WERI-Rb-1 (cell line): Measurements from ENCODE around the gene KLHL6.

Experiments used
- DNase-seq: peaks from one replicate; pipeline ENCODE4 v3.0.0-alpha.2; 2020
- H3K27ac ChIP-seq: fragments of 250-450 bp; sonication (Bioruptor Pico); 2 replicates; pipeline ENCODE4 v1.5.1; 2020; ENCODE audit warnings: mild to moderate bottlenecking, moderate library complexity
- H3K27me3 ChIP-seq: fragments of 250-450 bp; sonication (Bioruptor Pico); 2 replicates; pipeline ENCODE4 v1.5.1; 2021; ENCODE audit warnings: mild to moderate bottlenecking, low read depth, moderate library complexity; ENCODE audit not compliant: insufficient read depth, severe bottlenecking
- H3K36me3 ChIP-seq: fragments of 250-450 bp; sonication (Bioruptor Pico); 2 replicates; pipeline ENCODE4 v1.5.1; 2020; ENCODE audit warnings: mild to moderate bottlenecking, moderate library complexity
- H3K4me3 ChIP-seq: 2 replicates; pipeline ENCODE4 v1.5.1; 2011; ENCODE audit warnings: low read depth, mild to moderate bottlenecking, control low read depth, low read length
- H3K9me3 ChIP-seq: fragments of 250-450 bp; sonication (Bioruptor Pico); 2 replicates; pipeline ENCODE4 v1.5.1; 2021; ENCODE audit warnings: mild to moderate bottlenecking, moderate library complexity; ENCODE audit not compliant: severe bottlenecking
- CTCF ChIP-seq: IDR thresholded peaks from 2 replicates; pipeline ENCODE4 v1.5.1; 2011; ENCODE audit warnings: low read depth, mild to moderate bottlenecking, control low read depth, inconsistent platforms, low read length

Gene KLHL6

GRCh38 chr3:183540501-183541234 lies 14.8 kb downstream of the KLHL6 start:
- Histone ChIP-seq H3K27ac (no peak overlapping the region), H3K27me3 (no peaks in the 10 kb centered on the region), H3K4me3 (no peak overlapping the region), H3K9me3 (no peaks in the 10 kb centered on the region), H3K36me3 (no peaks in the 10 kb centered on the region)
- no peak for TF ChIP-seq CTCF
- no peak for DNase-seq

- Histone ChIP-seq H3K9me3 (no peaks in the 10 kb centered on the region), H3K4me3 (no peak overlapping the region), H3K27me3 (no peaks in the 10 kb centered on the region), H3K36me3 (no peaks in the 10 kb centered on the region), H3K27ac (no peak overlapping the region)
- DNase-seq = no peak
- TF ChIP-seq CTCF = no peak
These were observed 15.7 kb downstream of the KLHL6 start for GRCh38 chr3:183539811-183540210.

GRCh38 chr3:183538486-183538885 lies 17.0 kb downstream of the KLHL6 start:
- H3K4me3 ChIP-seq = no peak overlapping the region
- no peak for DNase-seq
- no peak for TF ChIP-seq CTCF
- no peaks in the 10 kb centered on the region for H3K9me3 ChIP-seq
- no peaks in the 10 kb centered on the region for H3K36me3 ChIP-seq
- H3K27ac ChIP-seq = no peak overlapping the region
- no peaks in the 10 kb centered on the region for H3K27me3 ChIP-seq

DNA sequence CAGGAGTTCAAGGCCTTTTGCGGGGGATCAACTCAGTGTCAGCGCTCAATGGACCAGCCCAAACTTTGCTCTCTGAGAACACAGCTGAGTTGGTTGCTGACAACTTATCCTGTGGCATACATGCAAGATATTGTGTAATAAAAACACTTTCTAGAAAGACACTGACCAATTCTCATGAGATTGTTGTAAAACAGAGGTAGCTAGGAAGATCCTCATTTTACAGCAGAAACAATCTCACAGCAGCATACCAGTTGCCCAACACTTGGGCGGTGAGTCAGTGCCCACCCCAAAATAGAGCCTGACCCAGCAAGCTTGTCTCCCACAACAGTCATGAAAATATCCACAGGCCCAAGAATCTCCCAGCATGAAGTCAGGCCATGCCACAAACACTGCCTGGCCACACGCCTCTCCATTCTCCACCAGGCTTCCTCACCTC lies 18.2 kb downstream of the KLHL6 start:
- no peak overlapping the region for H3K27ac ChIP-seq
- TF ChIP-seq CTCF = no peak
- H3K9me3 ChIP-seq = no peaks in the 10 kb centered on the region
- no peak overlapping the region for H3K4me3 ChIP-seq
- DNase-seq = no peak
- no peaks in the 10 kb centered on the region for H3K36me3 ChIP-seq
- no peaks in the 10 kb centered on the region for H3K27me3 ChIP-seq

DNA sequence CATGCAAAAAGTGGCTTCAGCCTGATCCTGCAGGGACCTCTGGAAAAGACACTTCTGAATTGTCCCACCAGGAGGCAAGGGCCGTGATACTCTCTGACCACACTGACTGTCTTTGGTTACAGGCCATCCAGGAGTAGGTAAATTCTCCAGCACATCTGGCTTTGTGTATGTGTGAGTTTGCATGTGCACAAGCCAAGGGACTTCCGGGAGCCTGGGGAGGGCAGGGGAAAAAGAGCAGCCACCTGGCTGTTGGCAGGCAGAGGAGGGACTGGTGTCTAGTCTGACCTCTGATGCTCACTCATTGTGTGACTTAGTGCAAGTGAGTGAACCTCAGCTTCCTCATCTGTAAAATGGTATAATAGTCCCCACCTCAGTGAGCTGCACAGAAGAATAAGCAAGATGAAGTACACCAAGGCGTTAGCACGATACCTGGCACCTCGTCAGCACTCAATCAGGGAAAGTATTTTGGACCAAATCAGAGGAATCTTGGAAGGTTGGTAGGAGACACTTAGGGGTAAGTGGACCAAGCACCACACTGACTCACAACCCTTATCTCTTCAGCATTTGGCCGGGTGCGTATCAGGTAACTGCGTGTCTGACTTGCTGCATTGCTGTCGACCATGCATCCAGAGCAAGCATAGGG lies 19.1 kb downstream of the KLHL6 start:
- no peak for DNase-seq
- Histone ChIP-seq H3K4me3 (no peak overlapping the region), H3K9me3 (no peaks in the 10 kb centered on the region), H3K27ac (no peak overlapping the region), H3K36me3 (no peaks in the 10 kb centered on the region), H3K27me3 (no peaks in the 10 kb centered on the region)
- no peak for TF ChIP-seq CTCF
